Measurements from ENCODE around the gene RPA1.
"Not testable (repeated sequence)": the region's sequence is repeated elsewhere in the genome, so short reads cannot be mapped to it uniquely, and the experiment has no call there.

The RPA1 gene

DNA sequence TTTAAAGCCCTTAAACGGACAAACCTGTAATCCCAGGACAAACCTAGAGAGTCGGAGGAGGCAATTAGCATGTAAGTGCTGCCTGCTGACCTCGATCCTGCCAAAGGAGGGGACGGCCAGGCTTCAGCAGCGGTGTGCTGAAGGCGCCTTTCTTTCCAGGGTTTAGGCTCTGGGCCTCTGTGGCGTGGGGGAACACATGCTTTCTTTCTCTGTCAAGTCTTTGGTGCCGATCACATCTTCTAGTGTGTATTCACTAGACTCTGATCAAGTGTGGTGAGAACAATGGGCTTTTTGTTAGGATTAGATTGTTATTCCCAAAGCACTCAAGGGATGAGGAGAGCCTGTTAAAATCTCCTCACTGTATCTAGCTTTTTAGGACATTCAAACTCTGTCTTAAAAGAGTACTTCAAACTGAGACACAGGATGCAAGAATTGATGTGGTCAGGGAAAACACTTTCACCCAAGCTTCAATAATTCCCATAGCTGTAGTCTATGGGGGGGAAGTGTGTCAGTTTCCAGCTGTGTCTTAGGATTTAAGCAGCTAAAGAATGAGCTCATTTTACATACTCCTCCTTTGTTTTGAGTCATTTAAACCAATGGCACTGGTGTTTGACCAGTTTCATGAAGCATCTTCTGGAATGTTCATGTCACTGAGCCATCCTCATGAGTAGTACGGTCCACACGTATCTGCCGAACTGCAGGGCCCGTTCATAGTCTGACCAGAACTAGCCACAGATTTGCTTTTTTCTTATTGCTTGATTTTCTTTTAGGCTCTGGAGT is 51.2 kb downstream of the RPA1 start:
- no peak for DNase-seq

DNA sequence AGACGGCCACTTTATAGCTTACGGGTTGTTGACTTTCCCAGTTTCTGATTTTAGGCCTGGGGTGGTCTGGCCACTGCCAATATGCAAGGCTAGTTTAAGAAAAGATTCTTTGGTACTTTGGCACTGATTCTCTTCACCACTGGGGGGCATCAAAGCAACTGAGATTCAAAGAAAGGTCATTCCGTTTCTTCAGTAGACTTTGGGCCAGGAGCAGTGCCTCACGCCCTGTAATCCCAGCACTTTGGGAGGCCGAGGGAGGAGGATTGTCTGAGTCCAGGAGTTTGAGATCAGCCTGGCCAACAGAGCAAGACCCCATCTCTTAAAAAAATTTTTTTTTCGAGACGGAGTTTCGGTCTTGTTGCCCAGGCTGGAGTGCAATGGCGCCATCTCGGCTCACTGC is 53.0 kb downstream of the RPA1 start:
- peak; percentile 28 for DNase-seq

GRCh38 chr17:1883536-1883935 is 53.7 kb downstream of the RPA1 start:
- no peak for DNase-seq

DNA sequence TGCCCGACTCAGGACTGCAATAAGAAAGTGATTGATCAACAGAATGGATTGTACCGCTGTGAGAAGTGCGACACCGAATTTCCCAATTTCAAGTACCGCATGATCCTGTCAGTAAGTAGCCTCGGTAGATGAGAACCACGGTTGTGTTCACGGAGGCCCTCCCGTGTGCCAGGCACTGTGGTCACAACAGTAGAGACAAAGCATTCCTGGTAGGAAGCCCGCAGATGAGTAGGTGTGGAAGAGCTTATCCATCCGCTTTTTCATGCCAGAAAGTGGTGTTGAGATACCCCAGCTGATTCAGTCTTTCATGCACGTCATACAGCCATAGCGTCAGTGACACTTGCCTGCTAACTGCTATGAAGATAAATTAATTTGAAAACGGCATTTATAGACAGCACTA is 58.9 kb downstream of the RPA1 start:
- DNase-seq, result no peak

GRCh38 chr17:1890758-1891450 is 61.1 kb downstream of the RPA1 start:
- DNase-seq, result peak; percentile 27

DNA sequence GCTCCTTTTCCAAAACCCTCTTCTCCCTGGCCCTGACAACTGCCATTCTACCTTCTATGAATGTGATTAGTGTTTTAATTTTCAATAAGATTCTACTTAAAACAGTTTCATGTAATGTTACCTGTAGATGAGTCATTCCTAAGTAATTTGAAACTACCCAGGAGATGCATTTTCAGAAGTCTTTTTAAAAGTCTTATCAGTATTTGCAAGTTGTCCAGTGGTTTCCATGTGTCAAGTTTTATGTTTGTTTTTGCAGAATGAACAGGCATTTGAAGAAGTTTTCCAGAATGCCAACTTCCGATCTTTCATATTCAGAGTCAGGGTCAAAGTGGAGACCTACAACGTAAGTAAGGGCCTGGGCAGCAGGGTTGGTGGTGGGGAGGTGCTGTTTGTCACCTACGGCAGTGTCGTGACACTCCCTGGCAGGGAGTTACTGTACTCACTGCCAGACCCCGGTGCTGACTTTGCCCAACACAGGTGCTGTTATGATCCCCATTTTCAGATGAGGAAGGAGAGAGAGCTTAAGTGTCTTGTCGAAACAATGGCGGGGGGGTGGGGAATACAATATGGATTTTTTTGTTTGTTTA is 65.0 kb downstream of the RPA1 start:
- DNase-seq, result no peak

DNA sequence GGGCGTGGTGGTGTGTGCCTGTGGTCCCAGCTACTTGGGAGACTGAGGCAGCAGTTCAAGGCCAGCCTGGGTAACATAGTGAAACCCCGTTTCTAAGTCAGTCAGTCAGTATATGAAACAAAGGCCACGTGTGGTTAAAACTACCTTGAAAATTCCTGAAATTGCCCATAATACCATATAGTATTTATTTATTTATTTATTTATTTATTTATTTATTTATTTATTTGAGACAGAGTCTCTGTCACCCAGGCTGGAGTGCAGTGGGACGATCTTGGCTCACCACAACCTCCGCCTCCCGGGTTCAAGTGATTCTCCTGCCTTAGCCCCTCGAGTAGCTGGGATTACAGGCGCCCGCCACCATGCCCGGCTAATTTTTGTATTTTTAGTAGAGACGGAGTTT is 65.7 kb downstream of the RPA1 start:
- DNase-seq, result not testable (repeated sequence)

DNA sequence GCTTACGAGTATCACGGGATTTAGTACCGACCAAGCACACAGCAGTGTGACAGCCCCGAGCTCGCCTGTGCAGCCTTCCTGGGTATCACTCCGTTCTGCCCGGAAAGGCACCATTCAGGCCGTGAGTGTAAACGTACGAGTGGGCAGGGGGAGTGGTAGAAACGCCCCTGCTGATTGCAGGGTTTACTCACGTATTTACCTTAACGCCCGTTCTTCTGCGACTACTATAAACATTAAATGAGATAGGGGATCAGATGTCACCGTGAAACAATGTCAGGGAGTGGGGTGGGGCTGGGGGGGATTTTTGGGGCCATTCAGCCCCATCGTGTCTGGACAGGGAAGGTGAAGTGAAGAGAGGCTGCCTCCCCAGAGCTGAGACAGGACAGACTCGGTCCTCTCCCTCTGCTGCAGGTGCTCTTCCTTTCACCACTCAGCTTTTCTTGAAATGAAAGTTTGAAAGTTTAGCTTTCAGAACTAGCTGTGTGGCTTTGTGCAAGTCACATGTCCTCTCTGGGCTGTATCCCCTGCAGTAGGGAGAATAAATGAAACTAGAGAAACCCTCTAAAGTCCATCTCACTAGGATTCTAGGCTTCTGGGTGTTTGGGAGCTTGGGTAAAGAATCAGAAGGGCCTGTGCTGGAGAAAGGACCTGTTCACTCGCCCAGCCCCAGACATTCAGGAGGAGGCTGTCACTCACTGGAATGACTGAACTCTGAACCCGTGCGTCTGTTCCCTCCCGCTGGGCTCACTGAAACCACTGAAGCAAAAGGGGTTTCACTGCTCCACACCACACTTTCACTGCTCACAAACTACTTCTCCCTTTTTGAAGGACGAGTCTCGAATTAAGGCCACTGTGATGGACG is 66.7 kb downstream of the RPA1 start:
- DNase-seq, result no peak

GRCh38 chr17:1897105-1897656 is 67.4 kb downstream of the RPA1 start:
- DNase-seq, result no peak

GRCh38 chr17:1898332-1898731 is 68.5 kb downstream of the RPA1 start:
- no peak for DNase-seq

GRCh38 chr17:1898872-1899271 is 69.1 kb downstream of the RPA1 start:
- no peak for DNase-seq

- no peak for DNase-seq
Observed at GRCh38 chr17:1899403-1900000, 69.7 kb downstream of the RPA1 start.

GRCh38 chr17:1904273-1905182 is 74.7 kb downstream of the RPA1 start:
- DNase-seq, result no peak

DNA sequence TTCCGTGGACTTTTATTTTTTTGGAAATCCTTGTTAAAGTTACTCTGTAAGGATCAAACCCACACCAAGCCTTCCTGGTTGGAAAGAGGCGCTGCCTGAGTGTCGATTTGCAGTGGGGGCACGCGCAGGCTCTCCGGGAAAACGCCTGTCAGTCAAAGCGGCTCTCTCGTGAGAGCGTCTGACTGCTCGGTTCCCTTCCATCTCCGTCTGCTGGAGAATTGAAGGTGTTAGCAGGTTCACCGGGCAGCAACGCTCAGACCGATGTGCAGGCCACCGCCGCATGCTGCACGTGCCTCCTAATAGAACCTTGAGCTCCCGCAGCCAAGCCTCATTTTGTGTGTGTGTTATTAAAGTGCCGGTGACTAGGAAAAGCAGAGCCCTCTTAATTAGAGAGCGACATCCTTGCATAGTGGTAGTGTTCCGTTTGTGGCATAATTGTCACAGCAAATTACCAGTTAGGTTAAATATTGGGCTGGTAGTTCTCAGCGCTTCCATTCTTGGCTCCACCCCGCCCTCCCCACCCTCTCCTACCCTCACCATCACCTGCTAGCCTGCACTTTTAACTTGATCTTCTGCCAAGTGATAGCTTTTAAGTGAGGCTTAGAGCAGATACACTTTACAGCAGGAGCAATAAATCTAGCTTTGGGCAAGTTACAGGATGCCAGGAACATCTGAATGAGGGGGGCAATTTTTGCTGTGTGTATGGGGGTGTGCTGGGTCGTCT is 75.5 kb downstream of the RPA1 start:
- DNase-seq, result no peak

DNA sequence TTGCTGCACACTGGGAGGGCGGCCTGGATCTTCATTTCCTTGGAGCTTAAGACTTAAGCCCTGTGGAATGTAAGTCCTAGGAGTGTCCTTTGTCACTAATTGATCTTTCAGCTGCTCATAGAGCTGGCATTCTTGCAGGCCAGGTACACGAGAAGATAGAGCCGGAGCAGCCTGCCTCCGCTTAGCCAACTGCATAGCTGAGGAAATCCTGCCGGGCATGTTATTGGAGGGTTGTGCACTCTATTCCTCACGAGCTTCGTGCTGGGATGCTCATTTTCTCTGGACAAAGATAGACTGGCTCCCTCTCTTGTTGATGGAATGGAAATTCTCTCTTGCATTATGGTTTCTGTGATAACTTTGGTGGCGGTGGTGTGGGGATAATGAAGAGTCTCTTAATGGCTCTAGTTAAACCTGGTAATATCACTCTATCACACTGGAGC is 76.9 kb downstream of the RPA1 start:
- DNase-seq, result no peak

- DNase-seq, result no peak
Observed at GRCh38 chr17:1907216-1907631, 77.4 kb downstream of the RPA1 start.

GRCh38 chr17:1907909-1908698 is 78.3 kb downstream of the RPA1 start:
- no peak for DNase-seq

DNA sequence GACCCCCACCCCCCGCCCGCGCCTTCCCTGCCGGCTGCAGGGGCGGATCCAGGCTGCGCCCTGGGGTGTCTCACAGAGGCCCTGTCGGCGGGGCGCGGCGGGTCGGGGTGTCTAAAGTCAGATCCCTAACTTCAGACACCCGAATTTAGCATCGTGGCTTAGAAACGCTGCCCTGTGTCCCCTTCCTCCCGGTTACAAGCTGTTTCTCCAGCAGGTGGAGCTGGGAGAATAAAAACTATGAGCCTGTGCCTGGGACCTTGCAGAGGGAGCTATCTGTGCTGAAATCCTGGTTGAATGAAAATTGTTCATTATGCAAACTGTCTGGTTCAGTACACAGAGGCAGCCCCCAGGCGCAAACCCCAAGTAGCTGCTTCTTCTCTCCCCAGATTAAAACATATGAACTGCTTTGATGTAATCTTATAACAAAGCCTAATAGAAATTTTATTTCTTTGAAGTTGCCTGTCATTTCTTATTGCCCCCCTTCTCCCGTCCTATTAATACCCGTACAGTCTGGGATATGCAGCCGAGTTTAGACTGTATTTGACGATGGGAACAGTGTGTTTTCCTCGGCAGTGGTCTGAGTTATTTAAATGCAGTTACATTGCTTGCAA is 79.0 kb downstream of the RPA1 start:
- DNase-seq, result peak; percentile 27

- DNase-seq, result no peak
Observed at GRCh38 chr17:1909985-1910384, 80.2 kb downstream of the RPA1 start.
